SU-DHL-6 (cell line): ENCODE results near the gene UROC1.

Experiments
- H2AFZ ChIP-seq: fragments of 200-600 bp; sonication (generic); 2 replicates; pipeline ENCODE4 v1.6.1; 2014; ENCODE audit warnings: low read depth, mild to moderate bottlenecking, moderate library complexity, mixed read lengths, antibody characterized with exemption, low read length; ENCODE audit not compliant: severe bottlenecking
- H3F3A ChIP-seq: fragments of 200-600 bp; shearing (Covaris generic); 2 replicates; pipeline ENCODE4 v1.6.0; 2016; ENCODE audit warnings: antibody characterized with exemption, mild to moderate bottlenecking; ENCODE audit not compliant: insufficient read depth
- H3K27ac ChIP-seq: fragments of 200-600 bp; sonication (generic); 2 replicates; pipeline ENCODE4 v1.5.1; 2016; ENCODE audit warnings: low read depth, mild to moderate bottlenecking, low read length, moderate library complexity, mixed read lengths
- H3K27me3 ChIP-seq: fragments of 200-600 bp; sonication (generic), shearing (Covaris generic); 2 replicates; pipeline ENCODE4 v1.6.0; 2014; ENCODE audit warnings: mild to moderate bottlenecking, low read length
- H3K36me3 ChIP-seq: fragments of 200-600 bp; sonication (generic); 2 replicates; pipeline ENCODE4 v1.6.1; 2014; ENCODE audit warnings: mild to moderate bottlenecking, low read length, mixed read lengths
- H3K4me2 ChIP-seq: fragments of 300-600, 200-600 bp; shearing (Covaris generic), sonication (generic); 2 replicates; pipeline ENCODE4 v1.6.0; 2014; ENCODE audit warnings: low read length, low read depth, mild to moderate bottlenecking; ENCODE audit not compliant: poor library complexity, severe bottlenecking
- H3K4me3 ChIP-seq: fragments of 200-600 bp; sonication (generic); 2 replicates; pipeline ENCODE4 v1.5.1; 2014; ENCODE audit warnings: antibody characterized with exemption, low read length, mild to moderate bottlenecking, mixed read lengths; ENCODE audit not compliant: insufficient read depth, poor library complexity, severe bottlenecking
- H3K79me2 ChIP-seq: fragments of 200-600 bp; sonication (generic); 2 replicates; pipeline ENCODE4 v1.6.1; 2014; ENCODE audit warnings: mild to moderate bottlenecking, low read length, moderate library complexity; ENCODE audit not compliant: insufficient read depth
- H3K9ac ChIP-seq: fragments of 200-600 bp; sonication (generic); 2 replicates; pipeline ENCODE4 v1.7.0; 2014; ENCODE audit warnings: mild to moderate bottlenecking, low read length
- H3K9me2 ChIP-seq: fragments of 200-600 bp; sonication (generic); replicated peaks from 2 replicates; pipeline ENCODE4 v1.6.1; 2014; ENCODE audit warnings: low read length; ENCODE audit not compliant: insufficient read depth
- H3K9me3 ChIP-seq: fragments of 200-600 bp; sonication (generic); 2 replicates; pipeline ENCODE4 v1.6.1; 2014; ENCODE audit warnings: low read length, mixed read lengths; ENCODE audit not compliant: insufficient read depth
- H4K20me1 ChIP-seq: fragments of 200-600 bp; sonication (generic); 2 replicates; pipeline ENCODE4 v1.6.1; 2014; ENCODE audit warnings: low read depth, mild to moderate bottlenecking, antibody characterized with exemption, low read length, moderate library complexity, mixed read lengths
- CTCF ChIP-seq: fragments of 200-600 bp; sonication (generic); IDR thresholded peaks from one replicate; pipeline ENCODE4 v1.5.1; 2017; ENCODE audit warnings: antibody characterized with exemption, mild to moderate bottlenecking, low read length, moderate library complexity; ENCODE audit not compliant: insufficient read depth, poor library complexity, severe bottlenecking
- EZH2phosphoT487 ChIP-seq: fragments of 200-600 bp; sonication (generic), shearing (Covaris generic); conservative IDR thresholded peaks from 2 replicates; pipeline ENCODE4 v1.6.1; 2018; ENCODE audit warnings: mild to moderate bottlenecking, antibody characterized with exemption, low read length, moderate library complexity, mixed read lengths

Gene UROC1

GRCh38 chr3:126473292-126474168 lies 44.0 kb downstream of the UROC1 start:
- peaks cover 31% of the 10 kb centered on the region for H3K79me2 ChIP-seq
- H3K27ac ChIP-seq, result no peak overlapping the region
- H3K9ac ChIP-seq, result no peak overlapping the region

GRCh38 chr3:126472277-126473006 lies 45.1 kb downstream of the UROC1 start:
- H3K9me2 ChIP-seq, result no peaks in the 10 kb centered on the region
- H3K4me3 ChIP-seq, result no peak overlapping the region
- TF ChIP-seq CTCF, result no peak
- no peak for TF ChIP-seq EZH2phosphoT487
- H3K4me2 ChIP-seq, result peak overlapping the region; percentile 35
- H3K9me3 ChIP-seq, result no peaks in the 10 kb centered on the region
- H3K27me3 ChIP-seq, result no peaks in the 10 kb centered on the region
- peaks cover 3% of the 10 kb centered on the region; the same call in 1 of the 2 replicates for H3K36me3 ChIP-seq
- H3K79me2 ChIP-seq, result peaks cover 31% of the 10 kb centered on the region
- no peak overlapping the region for H3K27ac ChIP-seq
- no peak overlapping the region for H3K9ac ChIP-seq
- no peak overlapping the region for H2AFZ ChIP-seq
- no peaks in the 10 kb centered on the region for H3F3A ChIP-seq
- H4K20me1 ChIP-seq, result no peaks in the 10 kb centered on the region

More at GRCh38 chr3:126473292-126474168, 44.0 kb downstream of the UROC1 start:
- no peaks in the 10 kb centered on the region for H3K9me2 ChIP-seq
- peak overlapping the region; percentile 35 for H3K4me2 ChIP-seq
- TF ChIP-seq CTCF (no peak), EZH2phosphoT487 (no peak)
- no peak overlapping the region for H2AFZ ChIP-seq
- H3F3A ChIP-seq, result no peaks in the 10 kb centered on the region
- H3K4me3 ChIP-seq, result no peak overlapping the region
- no peaks in the 10 kb centered on the region for H3K9me3 ChIP-seq
- no peaks in the 10 kb centered on the region for H4K20me1 ChIP-seq
- H3K27me3 ChIP-seq, result no peaks in the 10 kb centered on the region
- H3K36me3 ChIP-seq, result peaks cover 3% of the 10 kb centered on the region; the same call in 1 of the 2 replicates

- Histone ChIP-seq H3K9me2 (no peaks in the 10 kb centered on the region), H3K79me2 (peaks cover 25% of the 10 kb centered on the region), H3K4me3 (no peak overlapping the region), H3K4me2 (no peak overlapping the region), H3F3A (no peaks in the 10 kb centered on the region), H3K27ac (no peak overlapping the region), H3K27me3 (no peaks in the 10 kb centered on the region), H3K9me3 (no peaks in the 10 kb centered on the region), H2AFZ (no peak overlapping the region), H4K20me1 (no peaks in the 10 kb centered on the region), H3K36me3 (peaks cover 3% of the 10 kb centered on the region; the same call in 1 of the 2 replicates), H3K9ac (no peak overlapping the region)
- TF ChIP-seq CTCF, result no peak
- TF ChIP-seq EZH2phosphoT487, result no peak
Observed at GRCh38 chr3:126469479-126469878, 48.1 kb downstream of the UROC1 start.
